A673 (cell line): ENCODE results near the gene LRIG3. TPM values are rescaled to one million over a fixed set of nuclear protein-coding genes. Genes with fewer than 3 reads are reported as not detected.
"Not testable (repeated sequence)": the region's sequence is repeated elsewhere in the genome, so short reads cannot be mapped to it uniquely, and the experiment has no call there.

ENCODE experiments used
- BruUV-seq: library from RNA; stranded (reverse); fragments of 400-500 nt; replicated peaks from 2 replicates; lab custom pipeline; 2021; lab: Mats Ljungman, UMichigan
- CTCF ChIA-PET: fragments of 300-600 bp; sonication (Branson Sonifier 250); formaldehyde crosslinking; loops from one replicate; lab custom pipeline; 2022; ENCODE audit warnings: antibody characterized with exemption; lab: Charles Lee
- POLR2A ChIA-PET: fragments of 300-600 bp; sonication (Branson Sonifier 250); formaldehyde crosslinking; loops from one replicate; lab custom pipeline; 2022; ENCODE audit warnings: antibody characterized with exemption; ENCODE audit not compliant: low non-redundant PET; lab: Charles Lee
- DNase-seq: peaks from one replicate; pipeline ENCODE4 v3.0.0-alpha.2; 2015; ENCODE audit warnings: low spot score
- H3K27ac ChIP-seq: fragments of 200-600 bp; sonication (generic); 2 replicates; pipeline ENCODE4 v1.5.1; 2016; ENCODE audit warnings: mixed run types, low read depth, mild to moderate bottlenecking, mixed read lengths, antibody characterized with exemption, low read length; ENCODE audit not compliant: poor library complexity, severe bottlenecking
- H3K27me3 ChIP-seq: fragments of 200-600 bp; sonication (generic); replicated peaks from 2 replicates; pipeline ENCODE4 v1.6.1; 2017; ENCODE audit warnings: mixed run types, low read depth, mild to moderate bottlenecking, mixed read lengths, antibody characterized with exemption, low read length; ENCODE audit not compliant: insufficient read depth, poor library complexity
- H3K36me3 ChIP-seq: fragments of 200-600 bp; sonication (generic); 2 replicates; pipeline ENCODE4 v1.6.1; 2016; ENCODE audit warnings: mixed run types, mild to moderate bottlenecking, mixed read lengths, antibody characterized with exemption, low read length; ENCODE audit not compliant: insufficient read depth, poor library complexity, severe bottlenecking
- H3K4me1 ChIP-seq: fragments of 200-600 bp; sonication (generic); 2 replicates; pipeline ENCODE4 v1.6.1; 2017; ENCODE audit warnings: mixed run types, mild to moderate bottlenecking, mixed read lengths, antibody characterized with exemption, low read length; ENCODE audit not compliant: insufficient read depth, poor library complexity, severe bottlenecking
- H3K4me3 ChIP-seq: fragments of 200-600 bp; sonication (generic); 2 replicates; pipeline ENCODE4 v1.5.1; 2016; ENCODE audit warnings: low read depth, mixed run types, mild to moderate bottlenecking, mixed read lengths, low read length; ENCODE audit not compliant: poor library complexity, severe bottlenecking
- H3K9me3 ChIP-seq: fragments of 200-600 bp; sonication (generic); 2 replicates; pipeline ENCODE4 v1.6.1; 2016; ENCODE audit warnings: mixed run types, low read depth, mild to moderate bottlenecking, mixed read lengths, antibody characterized with exemption, low read length; ENCODE audit not compliant: poor library complexity, severe bottlenecking
- EZH2 ChIP-seq: fragments of 200-600 bp; sonication (generic); IDR thresholded peaks from 2 replicates; pipeline ENCODE4 v1.6.1; 2017; ENCODE audit warnings: borderline replicate concordance, low read depth, mild to moderate bottlenecking, mixed read lengths, antibody characterized with exemption, low read length; ENCODE audit not compliant: poor library complexity, severe bottlenecking
- intact Hi-C: fragments of 100-400 bp; cut with micrococcal nuclease; formaldehyde crosslinking; loops from one replicate; pipeline ENCODE4 v1.10.0; 2022; ENCODE audit not compliant: unreplicated experiment
- total RNA-seq: library from RNA; stranded (reverse); gene quantifications from 2 replicates; pipeline ENCODE4 v1.2.3, GENCODE V29; 2021
- TF ChIP-seq, protein P1 (sequence below): fragments of 300-800, 200-600 bp; sonication (generic); conservative IDR thresholded peaks from 2 replicates; pipeline ENCODE4 v1.5.1; 2017; ENCODE audit warnings: low read depth, mild to moderate bottlenecking, antibody characterized with exemption, low read length, moderate library complexity, mixed read lengths

The LRIG3 gene
- total RNA-seq, 1 experiment from 2014 or later: 13.4 TPM

DNA sequence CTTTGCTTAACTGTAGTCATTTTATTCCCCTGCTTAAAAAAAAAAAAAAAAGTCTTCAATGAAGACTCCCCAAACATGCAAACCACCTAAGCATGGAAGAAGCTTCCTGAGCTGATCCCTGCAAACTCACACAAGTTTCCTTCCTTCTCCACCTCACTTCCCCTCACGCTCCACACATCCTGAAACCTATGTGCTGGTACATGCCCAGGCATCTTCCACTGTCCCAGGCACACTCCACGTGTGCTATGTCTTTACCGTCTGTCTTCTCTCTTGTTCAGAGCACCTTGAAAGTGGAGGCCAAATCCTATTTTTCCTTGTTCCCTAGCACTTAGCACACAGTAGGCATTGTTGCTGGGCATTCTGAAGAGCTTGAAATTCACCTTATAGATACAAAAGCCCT is 13.4 kb downstream of the LRIG3 start:
- ChIA-PET POLR2A (interaction anchor here (0.7 kb wide), 1 partner anchor 354 kb away, joined by 23 read pairs; no protein-coding TSS in a partner anchor), CTCF (no interaction called here)
- intact Hi-C loops: no loop called here
- H3K36me3 ChIP-seq: peaks cover 11% of the 10 kb centered on the region
- no peak overlapping the region for H3K27ac ChIP-seq
- no peak overlapping the region for H3K4me3 ChIP-seq
- TF ChIP-seq EZH2: no peak
- TF ChIP-seq, protein P1, sequence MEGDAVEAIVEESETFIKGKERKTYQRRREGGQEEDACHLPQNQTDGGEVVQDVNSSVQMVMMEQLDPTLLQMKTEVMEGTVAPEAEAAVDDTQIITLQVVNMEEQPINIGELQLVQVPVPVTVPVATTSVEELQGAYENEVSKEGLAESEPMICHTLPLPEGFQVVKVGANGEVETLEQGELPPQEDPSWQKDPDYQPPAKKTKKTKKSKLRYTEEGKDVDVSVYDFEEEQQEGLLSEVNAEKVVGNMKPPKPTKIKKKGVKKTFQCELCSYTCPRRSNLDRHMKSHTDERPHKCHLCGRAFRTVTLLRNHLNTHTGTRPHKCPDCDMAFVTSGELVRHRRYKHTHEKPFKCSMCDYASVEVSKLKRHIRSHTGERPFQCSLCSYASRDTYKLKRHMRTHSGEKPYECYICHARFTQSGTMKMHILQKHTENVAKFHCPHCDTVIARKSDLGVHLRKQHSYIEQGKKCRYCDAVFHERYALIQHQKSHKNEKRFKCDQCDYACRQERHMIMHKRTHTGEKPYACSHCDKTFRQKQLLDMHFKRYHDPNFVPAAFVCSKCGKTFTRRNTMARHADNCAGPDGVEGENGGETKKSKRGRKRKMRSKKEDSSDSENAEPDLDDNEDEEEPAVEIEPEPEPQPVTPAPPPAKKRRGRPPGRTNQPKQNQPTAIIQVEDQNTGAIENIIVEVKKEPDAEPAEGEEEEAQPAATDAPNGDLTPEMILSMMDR: no peak
- DNase-seq: no peak
- peaks cover 3% of the 10 kb centered on the region for H3K9me3 ChIP-seq
- no peaks in the 10 kb centered on the region for H3K27me3 ChIP-seq
- no TSS peak for BruUV-seq
- H3K4me1 ChIP-seq: no peaks in the 10 kb centered on the region

DNA sequence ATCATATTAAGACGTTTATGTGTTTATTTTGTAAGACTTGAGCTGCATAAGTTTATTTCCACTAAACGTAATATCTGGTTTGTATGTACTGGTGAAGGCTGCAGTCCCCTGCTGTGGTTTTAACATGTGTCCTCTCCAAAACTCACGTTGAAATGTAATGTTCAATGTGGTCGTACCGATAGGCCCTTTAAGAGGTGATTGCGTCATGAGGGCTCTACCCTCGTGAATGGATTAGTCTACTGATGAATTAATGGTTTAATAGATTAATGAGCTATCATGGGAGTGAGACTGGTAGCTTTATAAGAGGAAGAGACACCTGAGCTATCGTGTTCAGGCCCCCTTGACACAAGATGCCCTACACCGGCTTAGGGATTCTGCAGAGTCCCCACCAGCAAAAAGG is 14.9 kb downstream of the LRIG3 start:
- H3K27ac ChIP-seq: no peak overlapping the region
- CTCF ChIA-PET: no interaction called here
- H3K27me3 ChIP-seq: no peaks in the 10 kb centered on the region
- H3K4me1 ChIP-seq: no peaks in the 10 kb centered on the region
- POLR2A ChIA-PET: no interaction called here
- no peak overlapping the region for H3K4me3 ChIP-seq
- BruUV-seq: no TSS peak
- no peak for TF ChIP-seq EZH2
- TF ChIP-seq, protein P1: no peak
- intact Hi-C loops: no loop called here
- peaks cover 3% of the 10 kb centered on the region for H3K9me3 ChIP-seq
- peaks cover 11% of the 10 kb centered on the region for H3K36me3 ChIP-seq
- DNase-seq: no peak

DNA sequence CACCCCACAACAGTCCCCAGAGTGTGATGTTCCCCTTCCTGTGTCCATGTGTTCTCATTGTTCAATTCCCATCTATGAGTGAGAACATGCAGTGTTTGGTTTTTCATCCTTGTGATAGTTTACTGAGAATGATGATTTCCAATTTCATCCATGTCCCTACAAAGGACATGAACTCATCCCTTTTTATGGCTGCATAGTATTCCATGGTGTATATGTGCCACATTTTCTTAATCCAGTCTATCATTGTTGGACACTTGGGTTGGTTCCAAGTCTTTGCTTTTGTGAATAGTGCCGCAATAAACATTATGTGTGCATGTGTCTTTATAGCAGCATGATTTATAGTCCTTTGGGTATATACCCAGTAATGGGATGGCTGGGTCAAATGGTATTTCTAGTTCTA is 17.6 kb downstream of the LRIG3 start:
- H3K27ac ChIP-seq, POLR2A ChIA-PET: not testable (repeated sequence)

DNA sequence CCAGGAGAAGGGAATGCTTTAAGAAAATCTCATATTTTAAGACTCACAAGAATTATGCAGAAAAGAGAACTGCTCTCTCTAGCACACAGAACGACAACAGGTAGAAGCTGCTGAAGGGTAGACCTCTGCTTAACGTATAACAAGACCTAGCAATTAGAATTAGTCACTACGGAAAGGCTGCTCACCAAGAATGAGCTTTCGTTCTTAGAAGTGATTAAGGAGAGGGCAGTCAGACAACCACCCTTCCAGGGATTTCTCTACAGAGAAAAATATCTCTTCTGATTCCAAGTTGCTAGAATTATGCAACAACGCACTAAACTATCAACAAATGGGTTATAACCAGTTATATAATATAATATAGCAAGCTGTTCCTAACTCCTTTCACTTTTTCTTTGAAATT is 18.6 kb downstream of the LRIG3 start:
- Histone ChIP-seq H3K4me3 (no peak overlapping the region), H3K27ac (no peak overlapping the region), H3K36me3 (peaks cover 6% of the 10 kb centered on the region), H3K9me3 (peaks cover 3% of the 10 kb centered on the region), H3K4me1 (peaks cover 4% of the 10 kb centered on the region), H3K27me3 (no peaks in the 10 kb centered on the region)
- TF ChIP-seq, protein P1: no peak
- TF ChIP-seq EZH2: no peak
- no TSS peak for BruUV-seq
- POLR2A ChIA-PET: no interaction called here
- intact Hi-C loops: no loop called here
- DNase-seq: no peak
- CTCF ChIA-PET: no interaction called here

More for the DNA sequence above, 17.6 kb downstream of the LRIG3 start:
- H3K4me1 ChIP-seq, H3K4me3 ChIP-seq, intact Hi-C loops, CTCF ChIA-PET, H3K9me3 ChIP-seq, H3K36me3 ChIP-seq, H3K27me3 ChIP-seq, BruUV-seq, DNase-seq: not testable (repeated sequence)
